Panc1 (cell line): ENCODE measurements around the gene FZD2.

Experiments used
- CTCF ChIP-seq: fragments of 450-650 bp; IDR thresholded peaks from 2 replicates; pipeline ENCODE4 v1.5.1; 2017; ENCODE audit warnings: mild to moderate bottlenecking
- POLR2AphosphoS5 ChIP-seq: IDR thresholded peaks from 2 replicates; pipeline ENCODE4 v1.6.1; 2012; ENCODE audit warnings: mild to moderate bottlenecking, low read depth, low read length, moderate library complexity
- REST ChIP-seq, 2 experiments: IDR thresholded peaks; 2 replicates each; pipeline ENCODE4 v1.6.1; 2011 to 2012; ENCODE audit warnings: low read depth in 2 of 2, control low read depth in 1 of 2, low read length in 1 of 2, mild to moderate bottlenecking in 1 of 2, moderate library complexity in 1 of 2; ENCODE audit not compliant: insufficient read depth in 1 of 2

- TF ChIP-seq CTCF: no peak
- no peak for TF ChIP-seq POLR2AphosphoS5
- no peak for TF ChIP-seq REST (IDR thresholded peaks at IDR 0.05; ENCODE audit: insufficient read depth in 1 of 2, low read depth in 2 of 2, low read length in 1 of 2)
Measured at GRCh38 chr17:44527102-44527501, 30.2 kb upstream of the FZD2 start.
